ENCODE data around the gene ZNF527. TPM values are rescaled to one million over a fixed set of nuclear protein-coding genes. Genes with fewer than 3 reads are reported as not detected.
A peak's percentile ranks its signal among the peaks of the same experiment; 100 is the strongest.
"Not testable (repeated sequence)": the region's sequence is repeated elsewhere in the genome, so short reads cannot be mapped to it uniquely, and the experiment has no call there.

The ZNF527 gene
- total RNA-seq, 4 donors from 2014 or later, result 2.2 to 6.1 (median 2.5) TPM

GRCh38 chr19:37353968-37354367 is 16.9 kb upstream of the ZNF527 start:
- Histone ChIP-seq H3K4me3 (no peak overlapping the region), H3K27ac (no peak overlapping the region), H3K4me1 (no peaks in the 10 kb centered on the region), H3K27me3 (no peaks in the 10 kb centered on the region), H3K36me3 (peaks cover 0 to 98% (median 18%) of the 10 kb centered on the region in 3 donors), H3K9me3 (peaks cover 0 to 44% (median 0%) of the 10 kb centered on the region in 3 donors)
- DNase-seq, result no peak
- no peak for TF ChIP-seq CTCF (IDR thresholded peaks at IDR 0.05)
- no peak for TF ChIP-seq POLR2A (IDR thresholded peaks at IDR 0.05)
- intact Hi-C loops (cut with DNase I), result no loop called here

- Histone ChIP-seq H3K36me3 (peaks cover 0 to 98% (median 15%) of the 10 kb centered on the region in 3 donors), H3K4me3 (no peak overlapping the region), H3K9me3 (peaks cover 0 to 50% (median 0%) of the 10 kb centered on the region in 3 donors), H3K4me1 (no peaks in the 10 kb centered on the region), H3K27me3 (no peaks in the 10 kb centered on the region), H3K27ac (no peak overlapping the region)
- intact Hi-C loops (cut with DNase I), result no loop called here
- WGBS, 2 donors, result 97 to 99% methylated on average over 4 of the region's 4 CpGs
- TF ChIP-seq CTCF (IDR thresholded peaks at IDR 0.05), result no peak
- TF ChIP-seq POLR2A (IDR thresholded peaks at IDR 0.05), result no peak
- no peak for DNase-seq
Measured at GRCh38 chr19:37355901-37356300, 15.0 kb upstream of the ZNF527 start.

GRCh38 chr19:37361994-37362393 is 8.9 kb upstream of the ZNF527 start:
- Histone ChIP-seq H3K27me3 (no peaks in the 10 kb centered on the region), H3K36me3 (peaks cover 18 to 81% (median 21%) of the 10 kb centered on the region in 3 donors), H3K4me1 (no peaks in the 10 kb centered on the region), H3K4me3 (no peak overlapping the region), H3K9me3 (peaks cover 0 to 76% (median 35%) of the 10 kb centered on the region in 3 donors), H3K27ac (peak overlapping the region in 1 of 4 donors; percentile 21)
- TF ChIP-seq POLR2A (IDR thresholded peaks at IDR 0.05) (no peak), CTCF (IDR thresholded peaks at IDR 0.05) (no peak)
- WGBS, 2 donors, result 83 to 87% methylated on average over 1 of the region's 1 CpG
- no peak for DNase-seq
- intact Hi-C loops (cut with DNase I), result no loop called here

- intact Hi-C loops (cut with DNase I), result no loop called here
- TF ChIP-seq CTCF (IDR thresholded peaks at IDR 0.05) (no peak), POLR2A (IDR thresholded peaks at IDR 0.05) (no peak)
- H3K27ac ChIP-seq, result no peak overlapping the region
- WGBS, 2 donors, result 97 to 100% methylated on average over 4 to 6 of the region's 6 CpGs
- DNase-seq, result no peak
- peaks cover 18 to 74% (median 21%) of the 10 kb centered on the region in 3 donors for H3K36me3 ChIP-seq
- H3K4me1 ChIP-seq, result no peaks in the 10 kb centered on the region
- no peaks in the 10 kb centered on the region for H3K27me3 ChIP-seq
- H3K9me3 ChIP-seq, result peaks cover 0 to 69% (median 35%) of the 10 kb centered on the region in 3 donors
- H3K4me3 ChIP-seq, result no peak overlapping the region
Measured at GRCh38 chr19:37362733-37363132, 8.2 kb upstream of the ZNF527 start.

GRCh38 chr19:37370386-37370879 is 466 bp upstream of the ZNF527 start:
- Histone ChIP-seq H3K9me3 (peaks cover 0 to 20% (median 2%) of the 10 kb centered on the region in 3 donors), H3K27ac (peak overlapping the region; percentile 77 to 95 (median 92)), H3K36me3 (peaks cover 0 to 21% (median 2%) of the 10 kb centered on the region in 3 donors), H3K4me1 (peaks cover 0 to 14% (median 0%) of the 10 kb centered on the region in 3 donors), H3K4me3 (peak overlapping the region; percentile 53 to 81 (median 64))
- H3K27me3 ChIP-seq; intact Hi-C loops (cut with DNase I); DNase-seq: not testable (repeated sequence)
- 9 to 10% methylated on average over 14 of the region's 18 CpGs for WGBS, 2 donors

GRCh38 chr19:37389234-37389633 is 18.3 kb downstream of the ZNF527 start:
- no peak overlapping the region for H3K27ac ChIP-seq
- peaks cover 0 to 98% (median 79%) of the 10 kb centered on the region in 3 donors for H3K9me3 ChIP-seq
- peak overlapping the region in 1 of 4 donors; percentile 0 for H3K4me3 ChIP-seq
- intact Hi-C loops (cut with DNase I), result no loop called here
- peaks cover 12 to 62% (median 13%) of the 10 kb centered on the region in 3 donors for H3K36me3 ChIP-seq
- DNase-seq, result no peak
- no peak for TF ChIP-seq CTCF (IDR thresholded peaks at IDR 0.05)
- no peak for TF ChIP-seq POLR2A (IDR thresholded peaks at IDR 0.05)
- no peaks in the 10 kb centered on the region for H3K27me3 ChIP-seq
- 90 to 94% methylated on average over 4 of the region's 4 CpGs for WGBS, 2 donors
- no peaks in the 10 kb centered on the region for H3K4me1 ChIP-seq

GRCh38 chr19:37391399-37391798 is 20.5 kb downstream of the ZNF527 start:
- H3K4me1 ChIP-seq; H3K27me3 ChIP-seq; H3K4me3 ChIP-seq; DNase-seq; H3K27ac ChIP-seq; intact Hi-C loops (cut with DNase I): not testable (repeated sequence)
- Histone ChIP-seq H3K9me3 (peaks cover 0 to 98% (median 75%) of the 10 kb centered on the region in 3 donors), H3K36me3 (peaks cover 0 to 41% (median 5%) of the 10 kb centered on the region in 3 donors)
- 99 to 100% methylated on average over 6 of the region's 6 CpGs for WGBS, 2 donors

Data from esophagus squamous epithelium (tissue), 5 donors.